ENCODE data around the gene PLCL1. TPM values are rescaled to one million over a fixed set of nuclear protein-coding genes. Genes with fewer than 3 reads are reported as not detected.

PLCL1 gene
- total and polyA plus RNA-seq, 10 of the 15 experiments (the other 5 are each of a cell fraction or from before 2014, with no cell fraction given), result 0.03 to 1.5 (median 0.22) TPM

GRCh38 chr2:197940382-197940781 lies 136.0 kb downstream of the PLCL1 start:
- BruUV-seq (replicated peaks), result no TSS peak
- in situ Hi-C loops (cut with MboI), result no loop called here

More at GRCh38 chr2:197940382-197940781, 136.0 kb downstream of the PLCL1 start:
- Histone ChIP-seq H3K4me3 (no peak overlapping the region), H3K4me2 (ENCODE audit: control insufficient read depth, insufficient read depth) (no peak overlapping the region), H3K36me3 (ENCODE audit: control insufficient read depth in 2 of 2, insufficient read depth in 2 of 2, low read length in 1 of 2) (no peaks in the 10 kb centered on the region), H3K27me3 (replicated peaks in 1 of 2; ENCODE audit: control insufficient read depth in 2 of 2, insufficient read depth in 2 of 2, low read length in 1 of 2) (no peaks in the 10 kb centered on the region; a peak in 1 of 4 replicates), H3K4me1 (ENCODE audit: control insufficient read depth, insufficient read depth, low read length) (no peaks in the 10 kb centered on the region), H3K9ac (ENCODE audit: control insufficient read depth, insufficient read depth, low read length) (no peak overlapping the region), H3K9me3 (replicated peaks; ENCODE audit: control insufficient read depth, insufficient read depth, low read length) (no peaks in the 10 kb centered on the region), H4K20me1 (ENCODE audit: control insufficient read depth, insufficient read depth) (no peaks in the 10 kb centered on the region), H2AFZ (ENCODE audit: control insufficient read depth, low read depth, low read length) (no peak overlapping the region), H3K27ac (ENCODE audit: control insufficient read depth, insufficient read depth) (no peak overlapping the region), H3K79me2 (ENCODE audit: control insufficient read depth, insufficient read depth, low read length) (no peaks in the 10 kb centered on the region)
- DNase-seq (ENCODE audit: low read depth, low spot score), result no peak
- ChIA-PET POLR2A (no interaction called here), RAD21 (ENCODE audit: unreplicated experiment) (no interaction called here), SMC1A (ENCODE audit: uncharacterized antibody, unreplicated experiment) (interaction anchor here (0.8 to 1.7 kb wide), 4 partner anchors 10 to 174 kb away, joined by 3 to 5 read pairs (median 3); no protein-coding TSS in a partner anchor), CTCF (interaction anchor here (1.4 kb wide), 1 partner anchor 45 kb away, joined by 3 read pairs; no protein-coding TSS in a partner anchor)
- intact Hi-C loops (cut with micrococcal nuclease; ENCODE audit: unreplicated experiment), result no loop called here
- TF ChIP-seq RCOR1 (conservative IDR thresholded peaks at IDR 0.05; ENCODE audit: low read depth, low read length), result no peak
- TF ChIP-seq BCL11A (IDR thresholded peaks at IDR 0.05; ENCODE audit: low read depth, low read length), result no peak
- no peak for TF ChIP-seq CHD4 (IDR thresholded peaks at IDR 0.05)
- no peak for TF ChIP-seq SKIL (IDR thresholded peaks at IDR 0.05; ENCODE audit: low read depth, poor library complexity, severe bottlenecking)
- no peak for TF ChIP-seq RELB (IDR thresholded peaks at IDR 0.05; ENCODE audit: low read depth)
- 100% methylated on average over 1 of the region's 1 CpG for WGBS (ENCODE audit: insufficient coverage, insufficient replicate concordance, low lambda C conversion rate, missing lambda C conversion rate)
- no peak for ATAC-seq
- no peak for FAIRE-seq
